Hematopoietic multipotent progenitor cell treated with erythropoietin and hydrocortisone succinate and interleukin-3 and kit ligand, for 4 days (in vitro differentiated cells): ENCODE results near the gene PRAC2.
A peak's percentile ranks its signal among the peaks of the same experiment; 100 is the strongest.

Source experiments
- DNase-seq: peaks from one replicate; pipeline ENCODE4 v3.0.0-alpha.2; 2015

PRAC2 gene

DNA sequence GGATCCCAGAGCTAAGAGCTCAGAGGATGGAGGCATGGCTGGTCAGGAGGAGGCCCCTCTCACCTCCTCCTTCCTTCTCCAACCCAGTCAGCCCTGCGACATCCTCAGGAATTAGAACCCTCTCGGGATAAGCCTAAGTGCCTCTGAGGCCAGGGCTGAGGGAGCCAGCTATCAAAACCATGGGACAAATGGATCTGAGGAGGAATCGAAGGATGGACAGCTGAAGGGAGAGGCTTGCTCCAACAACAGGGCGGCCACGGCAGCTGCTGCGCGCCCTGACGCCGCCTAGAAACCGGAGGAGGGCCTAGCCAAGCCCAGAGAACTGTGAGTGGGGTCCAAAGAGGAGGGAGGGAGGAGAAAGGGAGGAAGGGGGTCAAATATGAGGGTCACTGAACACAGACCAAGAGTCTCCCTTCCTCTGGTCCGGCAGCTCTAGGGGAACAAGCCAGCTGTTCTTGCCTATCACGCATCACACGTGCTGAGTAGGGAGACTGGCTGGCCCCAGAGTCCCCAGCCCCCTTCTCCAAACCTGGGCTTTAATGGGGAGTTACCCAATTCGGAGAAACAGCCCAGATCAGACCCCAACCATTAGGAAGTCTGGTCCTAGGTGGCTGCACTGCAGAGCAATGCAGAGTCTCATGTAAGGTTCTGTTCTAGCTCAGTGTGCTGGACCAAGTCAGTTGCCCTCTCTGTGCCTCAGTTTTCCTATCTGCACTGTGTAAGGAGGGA, 11.5 kb downstream of the PRAC2 start:
- DNase-seq: no peak

- DNase-seq: no peak
These were observed 12.0 kb downstream of the PRAC2 start for GRCh38 chr17:48735062-48735351.

DNA sequence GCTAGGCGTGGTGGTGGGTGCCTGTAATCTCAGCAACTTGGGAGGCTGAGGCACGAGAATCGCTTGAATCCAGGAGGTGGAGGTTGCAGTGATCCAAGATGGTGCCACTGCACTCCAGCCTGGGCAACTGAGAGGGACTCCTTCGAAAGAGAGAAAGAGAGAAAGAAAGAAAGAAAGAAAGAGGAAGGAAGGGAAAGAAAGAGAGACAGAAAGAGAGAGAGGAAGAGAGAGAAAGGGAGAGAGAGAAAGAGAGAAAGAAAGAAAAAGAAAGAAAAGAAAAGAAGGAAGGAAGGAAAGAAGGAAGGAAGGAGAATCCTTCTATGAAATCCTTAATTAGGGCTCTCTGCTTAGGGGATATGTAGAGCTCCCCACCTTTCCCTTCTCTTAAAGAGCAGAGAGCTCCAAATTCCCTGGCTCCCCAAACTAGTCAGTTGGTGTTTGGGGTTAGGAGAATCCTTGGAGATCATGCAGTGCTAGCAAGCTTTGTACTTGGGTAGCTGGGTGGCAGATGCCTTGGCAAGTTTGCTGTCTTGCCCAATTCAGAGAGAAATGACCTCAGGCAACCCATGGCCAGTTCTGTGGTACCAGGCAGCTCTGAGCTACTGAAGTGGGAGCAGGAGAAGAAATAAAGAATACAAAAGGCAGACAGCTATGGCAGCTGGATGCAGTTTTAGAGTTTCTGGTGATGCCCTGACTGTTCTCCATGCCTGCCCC, 14.5 kb downstream of the PRAC2 start:
- DNase-seq: no peak

GRCh38 chr17:48738424-48738802, 15.4 kb downstream of the PRAC2 start:
- no peak for DNase-seq

DNA sequence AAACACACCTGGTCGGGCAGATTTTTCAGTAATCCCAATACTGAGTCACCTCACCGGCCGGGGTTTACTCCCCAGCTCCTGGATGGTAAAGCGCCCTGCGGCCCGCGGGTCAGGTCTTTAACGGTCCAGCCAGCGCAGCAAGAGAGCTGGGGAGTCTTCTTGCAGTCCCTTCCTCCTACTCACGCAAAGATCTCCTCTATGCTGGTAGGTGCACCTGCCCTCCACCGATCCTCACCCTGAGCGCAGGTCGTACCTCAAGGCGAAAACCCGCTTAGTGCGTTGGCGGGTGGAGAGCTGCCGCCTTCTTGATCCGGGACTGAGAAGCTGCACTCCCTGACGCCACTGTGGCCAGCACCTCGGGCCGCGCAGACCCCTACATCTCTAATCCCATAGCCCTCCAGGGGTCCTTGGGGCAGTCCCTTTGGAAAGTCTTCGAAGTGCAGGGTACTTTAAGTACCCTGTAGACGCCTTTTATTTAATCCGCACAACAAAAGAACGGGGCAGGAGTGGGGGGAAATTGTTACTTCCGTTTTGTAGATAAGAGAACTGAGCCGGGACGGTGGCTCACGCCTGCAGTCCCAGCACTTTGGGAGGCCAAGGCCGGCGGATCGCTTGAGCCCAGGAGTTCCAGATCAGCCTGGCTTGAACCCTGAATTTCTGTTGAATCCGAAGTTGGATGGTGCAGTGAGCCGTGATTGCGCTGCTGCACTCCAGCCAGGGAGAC, 16.0 kb downstream of the PRAC2 start:
- no peak for DNase-seq

DNA sequence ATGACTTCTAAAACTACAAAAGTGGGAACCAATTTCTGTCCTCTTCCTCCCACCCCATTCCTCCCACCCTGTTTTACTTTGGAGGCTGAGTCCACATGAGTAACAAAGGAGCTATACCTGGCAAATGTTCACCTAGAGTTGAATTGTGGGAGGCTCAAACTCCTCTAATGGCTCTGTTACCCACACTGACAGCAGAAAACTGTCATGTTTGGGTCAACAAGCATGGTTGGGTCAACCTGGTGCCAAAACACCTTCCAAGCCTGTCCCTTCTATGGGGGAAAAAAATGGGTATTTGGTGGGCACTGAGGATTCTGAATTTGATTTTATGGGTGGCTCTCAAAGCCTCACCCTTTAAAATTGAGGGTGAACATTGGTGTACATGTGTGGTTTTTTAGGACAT, 17.6 kb downstream of the PRAC2 start:
- DNase-seq: no peak

DNA sequence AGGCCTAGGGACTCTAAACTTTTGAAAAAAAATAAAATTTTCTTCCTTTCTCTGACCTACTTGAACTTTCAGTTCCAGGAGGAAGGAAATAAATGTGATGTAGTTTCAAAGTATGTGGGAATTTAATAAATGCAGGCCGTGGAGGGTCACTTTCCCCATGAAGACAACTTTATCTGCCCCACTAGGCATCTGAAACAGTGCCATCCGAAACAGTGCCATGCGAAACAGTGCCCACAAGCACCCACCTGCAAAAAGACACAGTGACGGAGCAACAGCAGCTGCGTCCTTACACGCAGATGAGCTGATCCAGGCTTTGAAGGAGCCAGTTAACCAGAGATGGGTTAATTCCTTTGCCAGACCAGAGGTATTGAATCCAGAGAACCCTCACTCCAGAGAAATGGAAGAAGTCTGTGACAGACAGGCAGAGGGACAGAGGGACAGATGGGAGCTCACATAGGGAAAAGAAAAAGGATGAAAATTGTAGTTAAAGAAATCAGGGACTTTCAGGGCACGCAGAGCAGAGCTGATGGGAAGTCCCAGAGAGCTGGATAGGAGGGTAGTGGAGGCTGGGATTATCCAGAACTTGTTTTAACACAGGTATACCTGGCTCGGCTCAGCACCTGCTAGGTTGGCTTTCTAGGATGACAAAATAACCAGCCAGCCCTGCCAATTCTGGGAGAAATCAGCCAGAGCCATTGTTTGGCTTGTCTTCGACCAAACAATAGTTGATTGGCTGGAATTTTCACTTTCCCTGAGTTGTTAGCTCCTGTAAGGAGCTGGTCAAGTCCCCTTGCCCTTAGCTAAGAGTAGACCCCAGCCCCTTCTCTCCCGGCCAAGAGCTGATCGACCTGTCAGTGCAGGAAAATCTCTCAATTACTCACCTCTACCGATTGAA, 22.6 kb downstream of the PRAC2 start:
- DNase-seq: no peak

- DNase-seq: no peak
These were observed 24.0 kb downstream of the PRAC2 start for GRCh38 chr17:48746916-48747444.

DNA sequence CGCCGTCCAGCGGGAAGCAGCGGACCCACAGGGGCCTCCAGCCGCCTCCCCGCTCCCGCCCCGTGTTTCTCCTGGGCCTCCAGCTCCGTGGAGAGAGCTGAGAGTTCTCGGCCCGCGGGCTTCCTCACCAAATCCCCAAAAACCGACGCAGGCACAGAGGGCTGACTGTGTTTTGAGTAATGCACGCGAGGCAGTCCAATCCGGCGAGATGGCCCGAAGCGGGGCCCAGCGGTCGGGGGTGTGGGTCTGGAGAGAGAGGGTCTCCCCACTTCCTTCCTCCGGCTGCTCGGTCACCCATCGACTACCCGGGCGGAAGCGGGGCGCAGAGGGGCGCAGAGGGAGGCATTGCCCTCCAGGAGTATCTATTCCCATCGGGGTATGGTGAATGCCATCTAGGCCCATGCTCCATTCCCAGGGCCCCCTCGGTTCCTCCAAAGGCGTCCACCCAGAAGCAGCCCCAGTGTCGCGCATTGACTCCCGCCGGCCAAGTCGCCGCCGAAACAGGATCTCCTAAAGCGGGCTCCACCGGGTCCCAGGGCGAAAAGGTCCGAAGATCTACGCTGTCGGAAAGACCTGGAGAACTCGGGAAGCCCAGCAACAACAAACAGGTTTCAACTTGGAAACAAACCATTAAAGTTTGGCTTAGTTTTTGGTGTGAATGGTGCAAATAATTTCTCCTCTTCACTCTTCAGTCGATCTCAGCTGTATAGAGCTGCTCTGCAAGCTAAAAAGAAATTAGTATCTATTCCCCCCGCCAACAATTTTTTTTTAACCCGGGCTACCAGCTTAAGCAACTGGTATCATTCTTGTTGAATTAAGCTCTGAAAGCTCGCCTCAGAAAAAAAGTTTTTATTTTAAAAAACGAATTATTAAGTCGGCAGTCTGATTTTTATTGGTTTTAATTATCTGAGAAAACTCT, 24.7 kb downstream of the PRAC2 start:
- DNase-seq: no peak

DNA sequence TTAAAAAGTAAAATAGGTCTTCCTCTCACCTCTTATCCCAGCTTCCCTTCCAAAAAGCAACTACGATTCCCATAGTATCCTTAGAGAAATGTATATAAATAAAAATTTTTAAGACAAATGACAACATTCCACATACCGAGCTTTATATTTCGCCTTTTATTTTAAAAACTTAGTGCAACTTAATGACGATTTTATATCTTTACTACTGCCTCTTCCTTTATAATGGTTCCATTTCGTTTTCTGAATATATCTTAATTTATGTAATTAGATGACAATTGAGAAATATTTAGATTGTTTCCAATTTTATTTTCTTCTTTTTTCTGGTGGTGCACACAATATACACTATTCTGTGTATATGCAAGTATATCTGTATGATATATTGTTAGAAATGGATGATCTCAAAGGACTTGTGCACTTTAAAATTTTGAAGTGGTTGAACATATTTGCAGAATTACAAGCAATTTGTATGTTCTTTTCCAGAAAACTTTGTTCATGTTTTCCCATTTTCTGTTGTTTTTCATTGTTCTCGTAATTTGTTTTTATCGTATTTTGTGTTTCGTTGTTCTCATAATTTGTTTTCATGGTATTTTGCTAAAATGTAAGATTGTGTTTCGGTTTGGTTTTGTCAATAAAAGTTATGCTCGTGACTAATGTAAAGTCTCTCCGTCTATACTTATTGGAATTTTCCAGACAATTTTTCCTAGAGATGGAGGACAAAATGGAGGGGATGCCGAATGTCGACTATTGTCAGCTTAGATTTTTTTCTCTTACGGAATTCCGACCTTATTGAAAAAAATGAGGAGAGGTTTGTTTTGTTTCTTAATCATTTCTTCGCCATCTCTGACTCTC, 26.0 kb downstream of the PRAC2 start:
- DNase-seq: no peak

DNA sequence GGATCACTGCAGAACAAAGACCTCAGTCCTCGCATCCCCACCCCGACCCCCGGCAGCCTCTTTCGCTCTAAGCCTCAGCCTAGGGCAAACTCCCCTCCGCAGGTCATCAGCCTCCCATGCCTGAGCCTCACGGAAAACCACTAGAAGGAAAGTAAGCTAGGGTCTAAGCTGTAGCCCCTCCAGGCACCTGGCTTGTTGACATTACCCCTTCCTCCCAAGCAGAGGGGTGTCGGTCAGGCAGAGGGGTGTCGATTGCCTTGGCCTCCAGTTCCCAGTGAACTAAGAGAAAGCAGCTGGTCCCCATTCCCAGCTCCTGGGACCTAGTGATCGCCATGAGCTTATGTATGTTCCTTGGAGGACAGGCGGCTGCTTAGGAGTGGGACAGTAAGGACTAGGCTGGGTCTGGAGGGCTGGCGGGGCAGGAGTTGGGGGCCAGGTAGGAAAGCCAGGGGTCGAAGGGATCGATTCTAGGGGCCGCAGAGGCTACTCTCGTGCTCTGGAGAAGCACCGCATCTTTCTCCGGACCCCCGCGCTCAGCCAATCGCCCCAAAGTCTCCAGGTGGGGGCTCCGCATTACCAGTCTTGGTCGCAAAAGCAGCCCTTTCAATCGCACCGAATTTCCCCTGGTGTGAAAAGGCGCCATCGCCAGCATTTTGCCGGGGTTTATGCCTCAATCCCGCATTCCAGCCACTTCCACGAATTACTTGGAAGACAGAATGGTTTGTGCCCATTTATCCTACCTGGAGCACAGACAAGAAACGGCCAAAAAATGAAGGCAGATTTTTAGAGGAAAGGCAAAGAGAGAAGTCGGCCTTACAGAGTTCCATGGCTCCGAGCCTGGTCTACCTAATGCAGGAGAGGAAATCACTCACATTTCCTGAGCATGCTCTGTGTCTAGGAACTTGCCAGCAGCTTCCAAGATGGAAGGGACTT, 26.9 kb downstream of the PRAC2 start:
- no peak for DNase-seq

GRCh38 chr17:48751172-48751571, 28.2 kb downstream of the PRAC2 start:
- DNase-seq: no peak

GRCh38 chr17:48751733-48752398, 28.9 kb downstream of the PRAC2 start:
- no peak for DNase-seq

GRCh38 chr17:48752399-48753288, 29.7 kb downstream of the PRAC2 start:
- no peak for DNase-seq

- no peak for DNase-seq
These were observed 31.0 kb downstream of the PRAC2 start for GRCh38 chr17:48753794-48754499.

DNA sequence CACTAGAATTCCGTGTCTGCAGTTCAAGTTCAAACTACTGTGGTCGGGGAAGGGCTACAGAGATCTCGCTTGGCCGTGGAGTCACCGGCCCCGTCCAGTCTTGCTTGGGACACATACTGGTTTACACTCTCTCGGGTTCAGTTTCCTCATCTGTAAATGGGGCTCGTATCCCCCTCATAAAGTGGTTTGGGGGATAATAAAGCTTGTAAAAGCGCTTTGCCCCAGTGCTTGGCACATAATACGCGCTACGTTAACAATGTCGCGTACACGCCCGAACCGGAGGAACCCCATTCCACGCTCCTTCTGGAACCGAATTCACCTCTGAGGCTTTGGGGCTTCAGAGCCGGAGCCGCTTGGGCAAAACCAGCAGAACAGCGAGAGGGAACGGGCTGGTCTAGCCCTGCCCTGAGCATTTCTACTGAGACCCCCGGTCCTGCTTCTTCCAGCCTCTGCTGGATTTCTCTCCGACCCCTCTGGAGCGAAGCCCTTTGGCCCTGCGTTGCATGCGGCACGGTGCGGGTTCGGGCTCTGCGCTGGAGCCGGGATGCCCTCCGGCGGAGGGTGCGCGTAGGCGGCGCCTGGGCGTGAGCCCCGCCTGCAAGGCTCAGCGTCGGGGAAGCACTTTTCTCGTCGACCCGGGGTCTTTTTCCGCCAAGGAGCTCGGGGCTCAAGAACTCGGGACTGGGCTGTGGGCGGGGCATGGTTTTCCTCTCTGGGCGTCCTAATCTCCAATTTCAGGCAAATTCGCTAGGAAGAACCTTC, 31.7 kb downstream of the PRAC2 start:
- no peak for DNase-seq

DNA sequence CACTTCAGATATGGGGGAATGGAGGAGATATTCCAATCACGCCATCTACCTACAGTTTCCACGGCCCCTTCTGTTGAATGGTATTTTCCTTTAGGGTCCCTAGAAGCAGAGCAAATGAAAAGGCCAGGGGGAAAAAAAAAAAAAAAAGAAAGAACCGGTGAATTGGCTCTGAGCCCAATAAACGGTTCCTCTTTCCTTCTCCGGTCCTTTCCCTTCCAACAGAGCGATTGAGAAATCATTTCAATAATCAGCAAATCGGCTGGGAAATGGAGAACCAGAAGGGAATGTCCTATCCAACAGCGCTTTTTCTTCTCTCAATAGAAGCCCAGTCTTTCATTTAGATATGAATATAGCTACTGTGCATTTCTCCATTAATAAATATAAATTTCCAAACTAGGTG, 32.4 kb downstream of the PRAC2 start:
- DNase-seq: peak; percentile 35
